ENCODE data around the gene ABHD12B.

The ABHD12B gene

GRCh38 chr14:50871914-50872732, at the start of gene ABHD12B:
Gene ABHD12B (plus strand): TSS chr14:50872053. CDS start chr14:50872175, 122 bp downstream.
- no peak for DNase-seq

GRCh38 chr14:50822501-50823042, 49.3 kb upstream of the ABHD12B start:
- no peak for DNase-seq

- DNase-seq: peak in 1 of 2 experiments; percentile 25
Observed at GRCh38 chr14:50823051-50823761, 48.6 kb upstream of the ABHD12B start.

GRCh38 chr14:50823762-50824636, 47.9 kb upstream of the ABHD12B start:
- DNase-seq: no peak

- DNase-seq: no peak
Observed at GRCh38 chr14:50825307-50825706, 46.5 kb upstream of the ABHD12B start.

- no peak for DNase-seq
Observed at GRCh38 chr14:50826681-50827080, 45.2 kb upstream of the ABHD12B start.

- DNase-seq: no peak
Observed at GRCh38 chr14:50828721-50829488, 42.9 kb upstream of the ABHD12B start.

- DNase-seq: no peak
Observed at GRCh38 chr14:50829489-50830043, 42.3 kb upstream of the ABHD12B start.

- DNase-seq: peak; percentile 57 to 65
Observed at GRCh38 chr14:50830044-50830931, 41.6 kb upstream of the ABHD12B start.

- peak; percentile 70 to 76 for DNase-seq
Observed at GRCh38 chr14:50830932-50831725, 40.7 kb upstream of the ABHD12B start, which contains the start of gene NIN. Gene NIN (minus strand): TSS chr14:50831162. CDS start chr14:50822056, 9,106 bp downstream.

GRCh38 chr14:50831726-50832168, 40.1 kb upstream of the ABHD12B start:
- DNase-seq: no peak

- no peak for DNase-seq
Observed at GRCh38 chr14:50832935-50833630, 38.8 kb upstream of the ABHD12B start.

GRCh38 chr14:50834802-50835276, 37.0 kb upstream of the ABHD12B start:
- no peak for DNase-seq

GRCh38 chr14:50835280-50835679, 36.6 kb upstream of the ABHD12B start:
- DNase-seq: no peak

GRCh38 chr14:50836515-50836914, 35.3 kb upstream of the ABHD12B start:
- DNase-seq: no peak

GRCh38 chr14:50837271-50837670, 34.6 kb upstream of the ABHD12B start:
- DNase-seq: no peak

GRCh38 chr14:50837850-50838470, 33.9 kb upstream of the ABHD12B start:
- no peak for DNase-seq

- DNase-seq: no peak
Observed at GRCh38 chr14:50839048-50839447, 32.8 kb upstream of the ABHD12B start.

Measured in stimulated activated CD4-positive, alpha-beta T cell treated with anti-CD3 and anti-CD28 coated beads, Interleukin-4, amount 100 ng/mL, for 4 hours (primary cell).